ENCODE results near the gene DPY19L1.
"Not testable (repeated sequence)": the region's sequence is repeated elsewhere in the genome, so short reads cannot be mapped to it uniquely, and the experiment has no call there.

Gene DPY19L1

GRCh38 chr7:34982371-34983019, 54.8 kb downstream of the DPY19L1 start:
- TF ChIP-seq EZH2phosphoT487 (IDR thresholded peaks at IDR 0.05; ENCODE audit: borderline replicate concordance, low read length): no peak
- TF ChIP-seq, protein P1, sequence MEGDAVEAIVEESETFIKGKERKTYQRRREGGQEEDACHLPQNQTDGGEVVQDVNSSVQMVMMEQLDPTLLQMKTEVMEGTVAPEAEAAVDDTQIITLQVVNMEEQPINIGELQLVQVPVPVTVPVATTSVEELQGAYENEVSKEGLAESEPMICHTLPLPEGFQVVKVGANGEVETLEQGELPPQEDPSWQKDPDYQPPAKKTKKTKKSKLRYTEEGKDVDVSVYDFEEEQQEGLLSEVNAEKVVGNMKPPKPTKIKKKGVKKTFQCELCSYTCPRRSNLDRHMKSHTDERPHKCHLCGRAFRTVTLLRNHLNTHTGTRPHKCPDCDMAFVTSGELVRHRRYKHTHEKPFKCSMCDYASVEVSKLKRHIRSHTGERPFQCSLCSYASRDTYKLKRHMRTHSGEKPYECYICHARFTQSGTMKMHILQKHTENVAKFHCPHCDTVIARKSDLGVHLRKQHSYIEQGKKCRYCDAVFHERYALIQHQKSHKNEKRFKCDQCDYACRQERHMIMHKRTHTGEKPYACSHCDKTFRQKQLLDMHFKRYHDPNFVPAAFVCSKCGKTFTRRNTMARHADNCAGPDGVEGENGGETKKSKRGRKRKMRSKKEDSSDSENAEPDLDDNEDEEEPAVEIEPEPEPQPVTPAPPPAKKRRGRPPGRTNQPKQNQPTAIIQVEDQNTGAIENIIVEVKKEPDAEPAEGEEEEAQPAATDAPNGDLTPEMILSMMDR (IDR thresholded peaks at IDR 0.05; ENCODE audit: low read depth, low read length, poor library complexity, severe bottlenecking): no peak
- no peaks in the 10 kb centered on the region for H3K4me1 ChIP-seq (ENCODE audit: control insufficient read depth, low read length)
- no peaks in the 10 kb centered on the region for H3K9me2 ChIP-seq (replicated peaks; ENCODE audit: control insufficient read depth, low read length)
- H3K4me3 ChIP-seq (ENCODE audit: low read length): no peak overlapping the region
- H3K9me3 ChIP-seq (ENCODE audit: control insufficient read depth, insufficient read depth, low read length): no peaks in the 10 kb centered on the region
- no peak overlapping the region for H3K4me2 ChIP-seq (ENCODE audit: low read length)
- no peaks in the 10 kb centered on the region for H3F3A ChIP-seq (ENCODE audit: control insufficient read depth, insufficient read depth)
- H3K79me2 ChIP-seq (ENCODE audit: control insufficient read depth, low read length): no peaks in the 10 kb centered on the region
- H3K36me3 ChIP-seq (ENCODE audit: control insufficient read depth, low read length): no peaks in the 10 kb centered on the region
- H3K27ac ChIP-seq (ENCODE audit: low read depth, low read length): no peak overlapping the region
- H3K27me3 ChIP-seq (ENCODE audit: control insufficient read depth, low read length): no peaks in the 10 kb centered on the region
- H4K20me1 ChIP-seq (ENCODE audit: control insufficient read depth, insufficient read depth, low read depth, low read length): no peaks in the 10 kb centered on the region

GRCh38 chr7:34979124-34979523, 58.2 kb downstream of the DPY19L1 start:
- H3K9me2 ChIP-seq (replicated peaks; ENCODE audit: control insufficient read depth, low read length); H3K27me3 ChIP-seq (ENCODE audit: control insufficient read depth, low read length); H4K20me1 ChIP-seq (ENCODE audit: control insufficient read depth, insufficient read depth, low read depth, low read length); H3K4me2 ChIP-seq (ENCODE audit: low read length); H3F3A ChIP-seq (ENCODE audit: control insufficient read depth, insufficient read depth); H3K27ac ChIP-seq (ENCODE audit: low read depth, low read length); H3K79me2 ChIP-seq (ENCODE audit: control insufficient read depth, low read length); H3K4me1 ChIP-seq (ENCODE audit: control insufficient read depth, low read length); H3K4me3 ChIP-seq (ENCODE audit: low read length); H3K36me3 ChIP-seq (ENCODE audit: control insufficient read depth, low read length); H3K9me3 ChIP-seq (ENCODE audit: control insufficient read depth, insufficient read depth, low read length): not testable (repeated sequence)

GRCh38 chr7:34973400-34973760, 63.9 kb downstream of the DPY19L1 start:
- TF ChIP-seq EZH2phosphoT487 (IDR thresholded peaks at IDR 0.05; ENCODE audit: borderline replicate concordance, low read length): no peak
- TF ChIP-seq, protein P1 (IDR thresholded peaks at IDR 0.05; ENCODE audit: low read depth, low read length, poor library complexity, severe bottlenecking): no peak
- no peaks in the 10 kb centered on the region for H4K20me1 ChIP-seq (ENCODE audit: control insufficient read depth, insufficient read depth, low read depth, low read length)
- no peak overlapping the region for H3K4me2 ChIP-seq (ENCODE audit: low read length)
- H3K9me2 ChIP-seq (replicated peaks; ENCODE audit: control insufficient read depth, low read length): no peaks in the 10 kb centered on the region
- no peaks in the 10 kb centered on the region for H3K9me3 ChIP-seq (ENCODE audit: control insufficient read depth, insufficient read depth, low read length)
- H3F3A ChIP-seq (ENCODE audit: control insufficient read depth, insufficient read depth): no peaks in the 10 kb centered on the region
- H3K79me2 ChIP-seq (ENCODE audit: control insufficient read depth, low read length): no peaks in the 10 kb centered on the region
- H3K36me3 ChIP-seq (ENCODE audit: control insufficient read depth, low read length): no peaks in the 10 kb centered on the region
- H3K27me3 ChIP-seq (ENCODE audit: control insufficient read depth, low read length): no peaks in the 10 kb centered on the region
- H3K4me1 ChIP-seq (ENCODE audit: control insufficient read depth, low read length): no peaks in the 10 kb centered on the region
- H3K4me3 ChIP-seq (ENCODE audit: low read length): no peak overlapping the region
- H3K27ac ChIP-seq (ENCODE audit: low read depth, low read length): no peak overlapping the region

GRCh38 chr7:34972739-34973399, 64.4 kb downstream of the DPY19L1 start:
- not testable (repeated sequence) for H3K4me3 ChIP-seq (ENCODE audit: low read length); H3K79me2 ChIP-seq (ENCODE audit: control insufficient read depth, low read length); H3K4me1 ChIP-seq (ENCODE audit: control insufficient read depth, low read length); H3K36me3 ChIP-seq (ENCODE audit: control insufficient read depth, low read length); H3F3A ChIP-seq (ENCODE audit: control insufficient read depth, insufficient read depth); H3K9me3 ChIP-seq (ENCODE audit: control insufficient read depth, insufficient read depth, low read length); H3K4me2 ChIP-seq (ENCODE audit: low read length); H4K20me1 ChIP-seq (ENCODE audit: control insufficient read depth, insufficient read depth, low read depth, low read length); H3K9me2 ChIP-seq (replicated peaks; ENCODE audit: control insufficient read depth, low read length); H3K27ac ChIP-seq (ENCODE audit: low read depth, low read length); H3K27me3 ChIP-seq (ENCODE audit: control insufficient read depth, low read length)

DNA sequence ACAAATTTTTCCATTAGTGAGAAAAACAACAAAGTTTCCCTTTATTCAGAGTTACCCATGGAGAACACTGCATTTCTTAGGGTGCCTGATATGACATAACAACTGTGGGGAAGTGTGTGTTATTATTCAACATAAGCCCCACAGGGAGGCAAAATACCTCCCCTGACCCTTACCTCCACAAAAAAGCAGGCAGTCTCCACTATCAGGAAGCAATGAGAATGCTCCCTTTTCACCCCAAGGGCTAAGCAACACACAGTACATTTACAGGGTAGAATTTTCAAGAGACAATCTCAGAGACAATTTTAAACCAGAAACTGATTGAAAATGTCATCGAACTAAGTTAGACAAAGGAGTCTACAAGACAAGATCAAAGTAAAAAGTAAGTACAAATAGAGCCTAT, 69.5 kb downstream of the DPY19L1 start:
- not testable (repeated sequence) for H3K9me3 ChIP-seq (ENCODE audit: control insufficient read depth, insufficient read depth, low read length); H3K27ac ChIP-seq (ENCODE audit: low read depth, low read length); H3K79me2 ChIP-seq (ENCODE audit: control insufficient read depth, low read length)

GRCh38 chr7:34966504-34966903, 70.8 kb downstream of the DPY19L1 start:
- H3F3A ChIP-seq (ENCODE audit: control insufficient read depth, insufficient read depth); H3K4me2 ChIP-seq (ENCODE audit: low read length); H4K20me1 ChIP-seq (ENCODE audit: control insufficient read depth, insufficient read depth, low read depth, low read length); H3K9me2 ChIP-seq (replicated peaks; ENCODE audit: control insufficient read depth, low read length); H3K4me3 ChIP-seq (ENCODE audit: low read length); H3K36me3 ChIP-seq (ENCODE audit: control insufficient read depth, low read length); H3K79me2 ChIP-seq (ENCODE audit: control insufficient read depth, low read length); H3K4me1 ChIP-seq (ENCODE audit: control insufficient read depth, low read length); H3K9me3 ChIP-seq (ENCODE audit: control insufficient read depth, insufficient read depth, low read length); H3K27ac ChIP-seq (ENCODE audit: low read depth, low read length); H3K27me3 ChIP-seq (ENCODE audit: control insufficient read depth, low read length): not testable (repeated sequence)

More for the DNA sequence above, 69.5 kb downstream of the DPY19L1 start:
- H3K4me1 ChIP-seq (ENCODE audit: control insufficient read depth, low read length); H3K36me3 ChIP-seq (ENCODE audit: control insufficient read depth, low read length); H3F3A ChIP-seq (ENCODE audit: control insufficient read depth, insufficient read depth); H3K4me3 ChIP-seq (ENCODE audit: low read length); H3K4me2 ChIP-seq (ENCODE audit: low read length); H4K20me1 ChIP-seq (ENCODE audit: control insufficient read depth, insufficient read depth, low read depth, low read length); H3K9me2 ChIP-seq (replicated peaks; ENCODE audit: control insufficient read depth, low read length); H3K27me3 ChIP-seq (ENCODE audit: control insufficient read depth, low read length): not testable (repeated sequence)
